HepG2 (cell line): Measurements from ENCODE around the gene IL3RA. TPM values are rescaled to one million over a fixed set of nuclear protein-coding genes. Genes with fewer than 3 reads are reported as not detected.

Experiments
- CBX1 ChIP-seq: IDR thresholded peaks from one replicate; pipeline ENCODE4 v1.6.1; 2016; ENCODE audit warnings: antibody characterized with exemption, low read depth
- E2F1 ChIP-seq: sonication (generic); formaldehyde crosslinking; IDR thresholded peaks from 2 replicates; pipeline ENCODE4 v1.5.0; 2020; ENCODE audit warnings: missing genetic modification reagents
- FIP1L1 ChIP-seq: fragments of 200-400 bp; formaldehyde crosslinking; IDR thresholded peaks from 2 replicates; pipeline ENCODE4 v1.6.1; 2018; ENCODE audit warnings: low read depth, mild to moderate bottlenecking, low read length, moderate library complexity, borderline replicate concordance; ENCODE audit not compliant: insufficient read depth
- FOXA1 ChIP-seq, 2 experiments: fragments of 450-650 bp in 1 of 2; sonication (generic) in 1 of 2; formaldehyde crosslinking in 1 of 2; IDR thresholded peaks; 2 replicates each; pipeline versions ENCODE4 v1.4.0 to v1.6.1; 2016 to 2020; ENCODE audit warnings: missing genetic modification reagents in 1 of 2
- HCFC1 ChIP-seq: fragments of 150-350 bp; IDR thresholded peaks from 2 replicates; pipeline ENCODE4 v1.6.1; 2014; ENCODE audit warnings: low read depth, low read length
- MAZ ChIP-seq, 2 experiments: sonication (generic) in 1 of 2; formaldehyde crosslinking in 1 of 2; IDR thresholded peaks; 2 replicates each; pipeline versions ENCODE4 v1.5.0 to v1.6.1; 2012 to 2020; ENCODE audit warnings: low read depth in 2 of 2, mild to moderate bottlenecking in 2 of 2, borderline replicate concordance in 1 of 2, improper control_type of control experiment in 1 of 2, low read length in 1 of 2, missing genetic modification reagents in 1 of 2, moderate library complexity in 1 of 2
- NFATC3 ChIP-seq: sonication (generic); formaldehyde crosslinking; IDR thresholded peaks from 2 replicates; pipeline ENCODE4 v1.5.1; 2020; ENCODE audit warnings: mild to moderate bottlenecking, missing genetic modification reagents
- NPAS2 ChIP-seq: sonication (generic); formaldehyde crosslinking; IDR thresholded peaks from 2 replicates; pipeline ENCODE4 v1.8.0; 2022; ENCODE audit warnings: mild to moderate bottlenecking, missing genetic modification reagents, borderline replicate concordance
- RCOR2 ChIP-seq: IDR thresholded peaks from 2 replicates; pipeline ENCODE4 v1.6.1; 2016; ENCODE audit warnings: missing biosample characterization, missing genetic modification reagents
- SMARCC2 ChIP-seq: fragments of 450-650 bp; IDR thresholded peaks from 2 replicates; pipeline ENCODE4 v1.6.1; 2017; ENCODE audit warnings: antibody characterized with exemption, mild to moderate bottlenecking
- SNAPC2 ChIP-seq: sonication (generic); formaldehyde crosslinking; IDR thresholded peaks from 2 replicates; pipeline ENCODE4 v1.8.1; 2022; ENCODE audit warnings: mild to moderate bottlenecking, missing genetic modification reagents
- SP2 ChIP-seq: sonication (generic); formaldehyde crosslinking; IDR thresholded peaks from 2 replicates; pipeline ENCODE4 v1.5.1; 2020; ENCODE audit warnings: mild to moderate bottlenecking, missing genetic modification reagents
- ZNF101 ChIP-seq: sonication (generic); formaldehyde crosslinking; IDR thresholded peaks from 2 replicates; pipeline ENCODE4 v1.4.0; 2020; ENCODE audit warnings: mild to moderate bottlenecking, low read depth, missing genetic modification reagents, borderline replicate concordance
- ZNF546 ChIP-seq: sonication (generic); formaldehyde crosslinking; conservative IDR thresholded peaks from 2 replicates; pipeline ENCODE4 v1.8.1; 2023; ENCODE audit warnings: mild to moderate bottlenecking, missing genetic modification reagents
- ZNF672 ChIP-seq: sonication (generic); formaldehyde crosslinking; IDR thresholded peaks from 2 replicates; pipeline ENCODE4 v1.8.1; 2022; ENCODE audit warnings: missing genetic modification reagents
- ZNF790 ChIP-seq: sonication (generic); formaldehyde crosslinking; IDR thresholded peaks from 2 replicates; pipeline ENCODE4 v1.8.0; 2022; ENCODE audit warnings: missing genetic modification reagents, mild to moderate bottlenecking, borderline replicate concordance
- ZNF878 ChIP-seq: sonication (generic); formaldehyde crosslinking; IDR thresholded peaks from 2 replicates; pipeline ENCODE4 v1.8.1; 2023; ENCODE audit warnings: mild to moderate bottlenecking, missing genetic modification reagents, moderate library complexity
- polyA plus RNA-seq, 8 experiments: library from polyadenylated mRNA; depleted of rRNA in 3 of 8; stranded (reverse) in 7 of 8; unstranded in 1 of 8; fragments of >200 nt; fragmentation: Illumina TruSeq in 4 of 8; extraction: Trizol in 4 of 8; gene quantifications; 2 replicates each; pipeline versions ENCODE4 v1.2.1 to v1.2.3, GENCODE V29; 2011 to 2016; ENCODE audit warnings: low read depth in 4 of 8, missing spikeins in 1 of 8, mixed read lengths in 1 of 8; ENCODE audit not compliant: insufficient read depth in 1 of 8
- total RNA-seq, 5 experiments: library from RNA; depleted of rRNA; stranded (reverse); fragments of >200 nt; fragmentation: Illumina TruSeq; extraction: Trizol; gene quantifications; 2 replicates each; pipeline ENCODE4 v1.2.3, GENCODE V29; 2016; ENCODE audit warnings: low read depth in 1 of 5
- TF ChIP-seq, protein P1 (sequence below): sonication (generic); formaldehyde crosslinking; IDR thresholded peaks from 2 replicates; pipeline ENCODE4 v1.5.1; 2020; ENCODE audit warnings: mild to moderate bottlenecking, missing genetic modification reagents, moderate library complexity
- TF ChIP-seq, protein P2 (sequence below): sonication (generic); formaldehyde crosslinking; IDR thresholded peaks from 2 replicates; pipeline ENCODE4 v1.8.1; 2023; ENCODE audit warnings: mild to moderate bottlenecking, missing genetic modification reagents
- TF ChIP-seq, protein P3 (sequence below): sonication (generic); formaldehyde crosslinking; IDR thresholded peaks from 2 replicates; pipeline ENCODE4 v1.5.1; 2020; ENCODE audit warnings: missing genetic modification reagents, mild to moderate bottlenecking, borderline replicate concordance

Gene IL3RA
- total and polyA plus RNA-seq, 2 of the 13 experiments (the other 11 are each of a cell fraction or from before 2014, with no cell fraction given): not detected

DNA sequence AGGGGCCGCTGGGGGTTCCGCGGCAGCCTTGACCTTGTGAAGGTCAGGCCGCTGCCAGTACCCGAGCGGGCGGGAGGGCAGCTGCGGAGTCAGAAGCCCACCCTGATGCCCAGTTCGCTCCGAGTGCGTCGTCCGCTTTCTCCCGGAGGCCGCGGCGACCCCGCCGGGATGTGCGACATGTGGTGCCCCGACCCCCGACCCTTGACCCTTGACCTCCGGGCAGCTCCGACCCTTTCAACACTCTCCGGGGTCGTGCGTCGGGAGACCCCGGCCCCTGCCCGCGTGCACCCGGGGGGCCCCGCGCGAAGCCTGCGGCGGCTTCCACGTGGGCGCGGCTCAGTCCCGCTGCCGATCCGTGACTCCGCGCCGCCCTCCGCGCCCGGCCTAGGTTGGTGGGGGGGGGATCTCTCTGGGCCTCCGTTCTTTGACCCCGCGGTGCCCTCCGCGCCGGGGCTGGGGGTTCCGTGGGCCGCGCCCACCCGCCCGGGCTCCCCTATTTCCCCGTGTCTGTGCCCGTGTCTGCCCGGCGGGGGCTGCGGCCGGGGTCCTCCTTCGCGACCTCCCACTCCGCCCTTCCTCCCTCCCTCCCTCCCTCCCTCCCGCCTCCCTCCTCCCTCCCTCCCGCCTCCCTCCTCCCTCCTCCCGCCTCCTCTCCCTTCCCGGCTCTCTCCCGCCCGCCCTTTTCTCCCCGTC, 55.9 kb downstream of the IL3RA start (continued):
- TF ChIP-seq, protein P1, sequence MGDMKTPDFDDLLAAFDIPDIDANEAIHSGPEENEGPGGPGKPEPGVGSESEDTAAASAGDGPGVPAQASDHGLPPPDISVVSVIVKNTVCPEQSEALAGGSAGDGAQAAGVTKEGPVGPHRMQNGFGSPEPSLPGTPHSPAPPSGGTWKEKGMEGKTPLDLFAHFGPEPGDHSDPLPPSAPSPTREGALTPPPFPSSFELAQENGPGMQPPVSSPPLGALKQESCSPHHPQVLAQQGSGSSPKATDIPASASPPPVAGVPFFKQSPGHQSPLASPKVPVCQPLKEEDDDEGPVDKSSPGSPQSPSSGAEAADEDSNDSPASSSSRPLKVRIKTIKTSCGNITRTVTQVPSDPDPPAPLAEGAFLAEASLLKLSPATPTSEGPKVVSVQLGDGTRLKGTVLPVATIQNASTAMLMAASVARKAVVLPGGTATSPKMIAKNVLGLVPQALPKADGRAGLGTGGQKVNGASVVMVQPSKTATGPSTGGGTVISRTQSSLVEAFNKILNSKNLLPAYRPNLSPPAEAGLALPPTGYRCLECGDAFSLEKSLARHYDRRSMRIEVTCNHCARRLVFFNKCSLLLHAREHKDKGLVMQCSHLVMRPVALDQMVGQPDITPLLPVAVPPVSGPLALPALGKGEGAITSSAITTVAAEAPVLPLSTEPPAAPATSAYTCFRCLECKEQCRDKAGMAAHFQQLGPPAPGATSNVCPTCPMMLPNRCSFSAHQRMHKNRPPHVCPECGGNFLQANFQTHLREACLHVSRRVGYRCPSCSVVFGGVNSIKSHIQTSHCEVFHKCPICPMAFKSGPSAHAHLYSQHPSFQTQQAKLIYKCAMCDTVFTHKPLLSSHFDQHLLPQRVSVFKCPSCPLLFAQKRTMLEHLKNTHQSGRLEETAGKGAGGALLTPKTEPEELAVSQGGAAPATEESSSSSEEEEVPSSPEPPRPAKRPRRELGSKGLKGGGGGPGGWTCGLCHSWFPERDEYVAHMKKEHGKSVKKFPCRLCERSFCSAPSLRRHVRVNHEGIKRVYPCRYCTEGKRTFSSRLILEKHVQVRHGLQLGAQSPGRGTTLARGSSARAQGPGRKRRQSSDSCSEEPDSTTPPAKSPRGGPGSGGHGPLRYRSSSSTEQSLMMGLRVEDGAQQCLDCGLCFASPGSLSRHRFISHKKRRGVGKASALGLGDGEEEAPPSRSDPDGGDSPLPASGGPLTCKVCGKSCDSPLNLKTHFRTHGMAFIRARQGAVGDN (CRISPR knock-in tag): peak; percentile 77
- peak; percentile 69; the same call in 1 of the 2 replicates for TF ChIP-seq MAZ (IDR thresholded peaks at IDR 0.05; ENCODE audit: borderline replicate concordance, low read depth, low read length)
- peak; percentile 54; the same call in 1 of the 2 replicates for TF ChIP-seq MAZ (CRISPR knock-in tag; IDR thresholded peaks at IDR 0.05; ENCODE audit: low read depth)
- 0 out of 2 replicates have a peak, but pooled peaks have one; percentile 14 for TF ChIP-seq ZNF790 (CRISPR knock-in tag)
- no peak for TF ChIP-seq CBX1
- TF ChIP-seq, protein P2, sequence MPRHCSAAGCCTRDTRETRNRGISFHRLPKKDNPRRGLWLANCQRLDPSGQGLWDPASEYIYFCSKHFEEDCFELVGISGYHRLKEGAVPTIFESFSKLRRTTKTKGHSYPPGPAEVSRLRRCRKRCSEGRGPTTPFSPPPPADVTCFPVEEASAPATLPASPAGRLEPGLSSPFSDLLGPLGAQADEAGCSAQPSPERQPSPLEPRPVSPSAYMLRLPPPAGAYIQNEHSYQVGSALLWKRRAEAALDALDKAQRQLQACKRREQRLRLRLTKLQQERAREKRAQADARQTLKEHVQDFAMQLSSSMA (CRISPR knock-in tag): no peak
- TF ChIP-seq RCOR2: no peak
- 0 out of 2 replicates have a peak, but pooled peaks have one; percentile 68 for TF ChIP-seq ZNF546 (CRISPR knock-in tag)
- TF ChIP-seq FIP1L1: no peak
- TF ChIP-seq SP2 (CRISPR knock-in tag): no peak
- no peak for TF ChIP-seq ZNF878 (CRISPR knock-in tag)
- TF ChIP-seq FOXA1 (IDR thresholded peaks at IDR 0.05): no peak
- TF ChIP-seq FOXA1 (CRISPR knock-in tag; IDR thresholded peaks at IDR 0.05): no peak
- no peak for TF ChIP-seq ZNF672 (CRISPR knock-in tag)
- no peak; the same call in 1 of the 2 replicates for TF ChIP-seq E2F1 (CRISPR knock-in tag)
- 0 out of 2 replicates have a peak, but pooled peaks have one; percentile 17 for TF ChIP-seq SNAPC2
- no peak for TF ChIP-seq ZNF101
- TF ChIP-seq NFATC3 (CRISPR knock-in tag): no peak
- TF ChIP-seq, protein P3, sequence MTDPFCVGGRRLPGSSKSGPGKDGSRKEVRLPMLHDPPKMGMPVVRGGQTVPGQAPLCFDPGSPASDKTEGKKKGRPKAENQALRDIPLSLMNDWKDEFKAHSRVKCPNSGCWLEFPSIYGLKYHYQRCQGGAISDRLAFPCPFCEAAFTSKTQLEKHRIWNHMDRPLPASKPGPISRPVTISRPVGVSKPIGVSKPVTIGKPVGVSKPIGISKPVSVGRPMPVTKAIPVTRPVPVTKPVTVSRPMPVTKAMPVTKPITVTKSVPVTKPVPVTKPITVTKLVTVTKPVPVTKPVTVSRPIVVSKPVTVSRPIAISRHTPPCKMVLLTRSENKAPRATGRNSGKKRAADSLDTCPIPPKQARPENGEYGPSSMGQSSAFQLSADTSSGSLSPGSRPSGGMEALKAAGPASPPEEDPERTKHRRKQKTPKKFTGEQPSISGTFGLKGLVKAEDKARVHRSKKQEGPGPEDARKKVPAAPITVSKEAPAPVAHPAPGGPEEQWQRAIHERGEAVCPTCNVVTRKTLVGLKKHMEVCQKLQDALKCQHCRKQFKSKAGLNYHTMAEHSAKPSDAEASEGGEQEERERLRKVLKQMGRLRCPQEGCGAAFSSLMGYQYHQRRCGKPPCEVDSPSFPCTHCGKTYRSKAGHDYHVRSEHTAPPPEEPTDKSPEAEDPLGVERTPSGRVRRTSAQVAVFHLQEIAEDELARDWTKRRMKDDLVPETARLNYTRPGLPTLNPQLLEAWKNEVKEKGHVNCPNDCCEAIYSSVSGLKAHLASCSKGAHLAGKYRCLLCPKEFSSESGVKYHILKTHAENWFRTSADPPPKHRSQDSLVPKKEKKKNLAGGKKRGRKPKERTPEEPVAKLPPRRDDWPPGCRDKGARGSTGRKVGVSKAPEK: no peak
- TF ChIP-seq SMARCC2: no peak
- TF ChIP-seq HCFC1: no peak
- no peak for TF ChIP-seq NPAS2 (CRISPR knock-in tag)
